GM23338 (cell line): ENCODE measurements around the gene OLA1.

Experiments
- CREB1 ChIP-seq: fragments of 250-450 bp; sonication (Bioruptor Pico); IDR thresholded peaks from 2 replicates; pipeline ENCODE4 v1.5.0; 2020; ENCODE audit warnings: low read depth, mild to moderate bottlenecking, moderate library complexity
- EZH2 ChIP-seq: fragments of 200-600 bp; sonication (generic); IDR thresholded peaks from one replicate; pipeline ENCODE4 v1.8.0; 2017; ENCODE audit warnings: antibody characterized with exemption, mild to moderate bottlenecking, low read depth; ENCODE audit not compliant: unreplicated experiment
- NANOG ChIP-seq: IDR thresholded peaks from 2 replicates; pipeline ENCODE4 v1.6.1; 2016; ENCODE audit warnings: antibody characterized with exemption, borderline replicate concordance
- TF ChIP-seq, protein P1 (sequence below), 2 experiments: fragments of 200-600 bp in 1 of 2; sonication (generic) in 1 of 2; conservative IDR thresholded peaks; 2 replicates each; pipeline versions ENCODE4 v1.5.1 to v1.6.1; 2016 to 2017; ENCODE audit warnings: antibody characterized with exemption in 2 of 2, low read depth in 2 of 2, mild to moderate bottlenecking in 2 of 2, moderate library complexity in 1 of 2
- TF ChIP-seq, protein P2 (sequence below): IDR thresholded peaks from one replicate; pipeline ENCODE4 v1.6.1; 2018; ENCODE audit warnings: antibody characterized with exemption; ENCODE audit not compliant: unreplicated experiment

DNA sequence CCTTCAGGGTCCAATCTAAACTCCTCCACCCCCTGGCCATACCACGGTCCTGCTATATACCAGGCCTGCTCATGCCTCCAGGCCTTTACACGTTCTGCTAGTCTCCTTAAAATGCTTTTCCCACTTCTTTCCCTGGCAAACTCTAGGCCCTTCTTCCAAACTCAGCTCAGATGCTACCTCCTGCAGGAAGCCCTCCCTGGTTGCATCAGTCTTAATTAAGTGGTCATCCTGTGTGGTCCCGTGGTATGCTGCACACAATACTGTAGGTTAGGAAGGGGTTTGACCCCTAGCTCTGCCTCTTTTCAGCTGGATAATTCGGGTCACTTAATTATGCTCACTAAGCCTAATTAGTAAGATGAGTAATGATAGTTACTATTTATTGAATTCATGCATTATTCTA is 197.3 kb downstream of the OLA1 start:
- TF ChIP-seq, protein P1, sequence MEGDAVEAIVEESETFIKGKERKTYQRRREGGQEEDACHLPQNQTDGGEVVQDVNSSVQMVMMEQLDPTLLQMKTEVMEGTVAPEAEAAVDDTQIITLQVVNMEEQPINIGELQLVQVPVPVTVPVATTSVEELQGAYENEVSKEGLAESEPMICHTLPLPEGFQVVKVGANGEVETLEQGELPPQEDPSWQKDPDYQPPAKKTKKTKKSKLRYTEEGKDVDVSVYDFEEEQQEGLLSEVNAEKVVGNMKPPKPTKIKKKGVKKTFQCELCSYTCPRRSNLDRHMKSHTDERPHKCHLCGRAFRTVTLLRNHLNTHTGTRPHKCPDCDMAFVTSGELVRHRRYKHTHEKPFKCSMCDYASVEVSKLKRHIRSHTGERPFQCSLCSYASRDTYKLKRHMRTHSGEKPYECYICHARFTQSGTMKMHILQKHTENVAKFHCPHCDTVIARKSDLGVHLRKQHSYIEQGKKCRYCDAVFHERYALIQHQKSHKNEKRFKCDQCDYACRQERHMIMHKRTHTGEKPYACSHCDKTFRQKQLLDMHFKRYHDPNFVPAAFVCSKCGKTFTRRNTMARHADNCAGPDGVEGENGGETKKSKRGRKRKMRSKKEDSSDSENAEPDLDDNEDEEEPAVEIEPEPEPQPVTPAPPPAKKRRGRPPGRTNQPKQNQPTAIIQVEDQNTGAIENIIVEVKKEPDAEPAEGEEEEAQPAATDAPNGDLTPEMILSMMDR (conservative IDR thresholded peaks at IDR 0.05; ENCODE audit: low read depth in 2 of 2): no peak
- TF ChIP-seq, protein P2, sequence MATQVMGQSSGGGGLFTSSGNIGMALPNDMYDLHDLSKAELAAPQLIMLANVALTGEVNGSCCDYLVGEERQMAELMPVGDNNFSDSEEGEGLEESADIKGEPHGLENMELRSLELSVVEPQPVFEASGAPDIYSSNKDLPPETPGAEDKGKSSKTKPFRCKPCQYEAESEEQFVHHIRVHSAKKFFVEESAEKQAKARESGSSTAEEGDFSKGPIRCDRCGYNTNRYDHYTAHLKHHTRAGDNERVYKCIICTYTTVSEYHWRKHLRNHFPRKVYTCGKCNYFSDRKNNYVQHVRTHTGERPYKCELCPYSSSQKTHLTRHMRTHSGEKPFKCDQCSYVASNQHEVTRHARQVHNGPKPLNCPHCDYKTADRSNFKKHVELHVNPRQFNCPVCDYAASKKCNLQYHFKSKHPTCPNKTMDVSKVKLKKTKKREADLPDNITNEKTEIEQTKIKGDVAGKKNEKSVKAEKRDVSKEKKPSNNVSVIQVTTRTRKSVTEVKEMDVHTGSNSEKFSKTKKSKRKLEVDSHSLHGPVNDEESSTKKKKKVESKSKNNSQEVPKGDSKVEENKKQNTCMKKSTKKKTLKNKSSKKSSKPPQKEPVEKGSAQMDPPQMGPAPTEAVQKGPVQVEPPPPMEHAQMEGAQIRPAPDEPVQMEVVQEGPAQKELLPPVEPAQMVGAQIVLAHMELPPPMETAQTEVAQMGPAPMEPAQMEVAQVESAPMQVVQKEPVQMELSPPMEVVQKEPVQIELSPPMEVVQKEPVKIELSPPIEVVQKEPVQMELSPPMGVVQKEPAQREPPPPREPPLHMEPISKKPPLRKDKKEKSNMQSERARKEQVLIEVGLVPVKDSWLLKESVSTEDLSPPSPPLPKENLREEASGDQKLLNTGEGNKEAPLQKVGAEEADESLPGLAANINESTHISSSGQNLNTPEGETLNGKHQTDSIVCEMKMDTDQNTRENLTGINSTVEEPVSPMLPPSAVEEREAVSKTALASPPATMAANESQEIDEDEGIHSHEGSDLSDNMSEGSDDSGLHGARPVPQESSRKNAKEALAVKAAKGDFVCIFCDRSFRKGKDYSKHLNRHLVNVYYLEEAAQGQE: no peak
- TF ChIP-seq NANOG: no peak
- TF ChIP-seq CREB1: no peak
- no peak for TF ChIP-seq EZH2
